ENCODE measurements around the gene MR1. TPM values are rescaled to one million over a fixed set of nuclear protein-coding genes. Genes with fewer than 3 reads are reported as not detected.

Gene MR1
- total and polyA plus RNA-seq, 9 donors, result 6.9 to 53.6 (median 15.5) TPM

- TF ChIP-seq POLR2A (IDR thresholded peaks at IDR 0.05) (no peak), EP300 (IDR thresholded peaks at IDR 0.05) (no peak)
- TF ChIP-seq, protein P1, sequence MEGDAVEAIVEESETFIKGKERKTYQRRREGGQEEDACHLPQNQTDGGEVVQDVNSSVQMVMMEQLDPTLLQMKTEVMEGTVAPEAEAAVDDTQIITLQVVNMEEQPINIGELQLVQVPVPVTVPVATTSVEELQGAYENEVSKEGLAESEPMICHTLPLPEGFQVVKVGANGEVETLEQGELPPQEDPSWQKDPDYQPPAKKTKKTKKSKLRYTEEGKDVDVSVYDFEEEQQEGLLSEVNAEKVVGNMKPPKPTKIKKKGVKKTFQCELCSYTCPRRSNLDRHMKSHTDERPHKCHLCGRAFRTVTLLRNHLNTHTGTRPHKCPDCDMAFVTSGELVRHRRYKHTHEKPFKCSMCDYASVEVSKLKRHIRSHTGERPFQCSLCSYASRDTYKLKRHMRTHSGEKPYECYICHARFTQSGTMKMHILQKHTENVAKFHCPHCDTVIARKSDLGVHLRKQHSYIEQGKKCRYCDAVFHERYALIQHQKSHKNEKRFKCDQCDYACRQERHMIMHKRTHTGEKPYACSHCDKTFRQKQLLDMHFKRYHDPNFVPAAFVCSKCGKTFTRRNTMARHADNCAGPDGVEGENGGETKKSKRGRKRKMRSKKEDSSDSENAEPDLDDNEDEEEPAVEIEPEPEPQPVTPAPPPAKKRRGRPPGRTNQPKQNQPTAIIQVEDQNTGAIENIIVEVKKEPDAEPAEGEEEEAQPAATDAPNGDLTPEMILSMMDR (IDR thresholded peaks at IDR 0.05), result no peak
- H3K27me3 ChIP-seq, result no peaks in the 10 kb centered on the region
- no peak overlapping the region for H3K4me3 ChIP-seq
- WGBS, 3 donors, result 89 to 94% (median 90%) methylated on average over 4 of the region's 4 CpGs
- intact Hi-C loops (cut with DNase I), result no loop called here
- no peaks in the 10 kb centered on the region for H3K4me1 ChIP-seq (ENCODE audit: insufficient read depth)
- H3K36me3 ChIP-seq, result no peaks in the 10 kb centered on the region
- H3K27ac ChIP-seq, result no peak overlapping the region
- no peaks in the 10 kb centered on the region for H3K9me3 ChIP-seq
- no peak for DNase-seq
These were observed 15.6 kb downstream of the MR1 start for GRCh38 chr1:181049378-181049777.

DNA sequence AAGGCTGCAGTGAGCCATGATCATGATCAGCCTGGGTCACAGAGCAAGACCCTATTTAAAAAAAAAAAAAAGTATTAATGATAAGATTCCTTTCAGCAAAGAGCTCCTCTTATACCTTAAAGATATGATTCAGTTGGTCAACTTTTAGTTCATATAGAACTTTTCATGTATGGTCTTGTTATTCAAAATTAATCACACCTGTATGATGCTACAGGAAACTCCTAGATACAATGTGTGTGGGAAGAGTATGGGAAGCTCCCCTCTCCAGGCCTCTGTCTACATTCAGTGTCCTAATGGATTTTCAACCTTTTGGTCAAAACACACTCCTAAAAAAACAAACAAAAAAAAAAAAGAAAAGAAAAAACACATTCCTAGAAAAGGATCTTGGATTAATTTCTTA, 17.1 kb downstream of the MR1 start:
- DNase-seq, result no peak
- H3K9me3 ChIP-seq, result no peaks in the 10 kb centered on the region
- no peaks in the 10 kb centered on the region for H3K36me3 ChIP-seq
- intact Hi-C loops (cut with DNase I), result no loop called here
- H3K27me3 ChIP-seq, result no peaks in the 10 kb centered on the region
- TF ChIP-seq, protein P1 (IDR thresholded peaks at IDR 0.05), result no peak
- TF ChIP-seq POLR2A (IDR thresholded peaks at IDR 0.05) (no peak), EP300 (IDR thresholded peaks at IDR 0.05) (no peak)
- no peaks in the 10 kb centered on the region for H3K4me1 ChIP-seq (ENCODE audit: insufficient read depth)
- H3K4me3 ChIP-seq, result no peak overlapping the region
- no peak overlapping the region for H3K27ac ChIP-seq

GRCh38 chr1:181056560-181056959, 22.8 kb downstream of the MR1 start:
- H3K36me3 ChIP-seq, result no peaks in the 10 kb centered on the region
- DNase-seq, result no peak
- no peak overlapping the region for H3K4me3 ChIP-seq
- no peak overlapping the region for H3K27ac ChIP-seq
- no peaks in the 10 kb centered on the region for H3K4me1 ChIP-seq (ENCODE audit: insufficient read depth)
- peaks cover 0 to 4% of the 10 kb centered on the region in 2 donors for H3K9me3 ChIP-seq
- WGBS, 3 donors, result 84 to 90% (median 89%) methylated on average over 6 of the region's 6 CpGs
- intact Hi-C loops (cut with DNase I), result no loop called here
- no peaks in the 10 kb centered on the region for H3K27me3 ChIP-seq
- TF ChIP-seq EP300 (IDR thresholded peaks at IDR 0.05) (no peak), POLR2A (IDR thresholded peaks at IDR 0.05) (no peak)
- TF ChIP-seq, protein P1 (IDR thresholded peaks at IDR 0.05), result no peak

GRCh38 chr1:181057079-181057478, 23.3 kb downstream of the MR1 start:
- H3K4me1 ChIP-seq (ENCODE audit: insufficient read depth), result no peaks in the 10 kb centered on the region
- H3K27ac ChIP-seq, result no peak overlapping the region
- intact Hi-C loops (cut with DNase I), result no loop called here
- H3K27me3 ChIP-seq, result no peaks in the 10 kb centered on the region
- H3K4me3 ChIP-seq, result no peak overlapping the region
- TF ChIP-seq, protein P1 (IDR thresholded peaks at IDR 0.05), result no peak
- TF ChIP-seq POLR2A (IDR thresholded peaks at IDR 0.05) (no peak), EP300 (IDR thresholded peaks at IDR 0.05) (no peak)
- peaks cover 0 to 4% of the 10 kb centered on the region in 2 donors for H3K9me3 ChIP-seq
- no peaks in the 10 kb centered on the region for H3K36me3 ChIP-seq
- WGBS, 3 donors, result 46 to 71% (median 52%) methylated on average over 3 of the region's 3 CpGs
- no peak for DNase-seq

GRCh38 chr1:181059435-181059834, 25.7 kb downstream of the MR1 start:
- Histone ChIP-seq H3K9me3 (peaks cover 0 to 4% of the 10 kb centered on the region in 2 donors), H3K36me3 (no peaks in the 10 kb centered on the region), H3K27ac (no peak overlapping the region), H3K4me3 (no peak overlapping the region), H3K4me1 (ENCODE audit: insufficient read depth) (no peaks in the 10 kb centered on the region), H3K27me3 (no peaks in the 10 kb centered on the region)
- TF ChIP-seq, protein P1 (IDR thresholded peaks at IDR 0.05), result no peak
- TF ChIP-seq POLR2A (IDR thresholded peaks at IDR 0.05), result no peak
- no peak for TF ChIP-seq EP300 (IDR thresholded peaks at IDR 0.05)
- intact Hi-C loops (cut with DNase I), result loop anchor here in 1 of 4 donors (2.0 kb wide), 1 partner anchor 61 kb away; no protein-coding TSS in a partner anchor
- no peak for DNase-seq
